GM18868 (cell line): Measurements from ENCODE around the gene LINC00305.

Source experiments
- ATAC-seq: cut with Tn5 transposase; IDR thresholded peaks from one replicate; pipeline ENCODE4 v1.9.1; 2021; ENCODE audit warnings: mild to moderate bottlenecking, moderate library complexity; ENCODE audit not compliant: unreplicated experiment

The LINC00305 gene

GRCh38 chr18:64116571-64117175 lies 32.2 kb downstream of the LINC00305 start:
- ATAC-seq, result no peak

- ATAC-seq, result no peak
Observed at GRCh38 chr18:64115881-64116280, 33.0 kb downstream of the LINC00305 start.

- no peak for ATAC-seq
Observed at GRCh38 chr18:64111950-64112349, 36.9 kb downstream of the LINC00305 start.

GRCh38 chr18:64110692-64111480 lies 38.0 kb downstream of the LINC00305 start:
- no peak for ATAC-seq

- no peak for ATAC-seq
Observed at GRCh38 chr18:64103986-64104385, 44.9 kb downstream of the LINC00305 start.

- peak; percentile 78 for ATAC-seq
Observed at GRCh38 chr18:64100116-64100922, 48.6 kb downstream of the LINC00305 start.

GRCh38 chr18:64099244-64099643 lies 49.6 kb downstream of the LINC00305 start:
- peak; percentile 58 for ATAC-seq

- ATAC-seq, result no peak
Observed at GRCh38 chr18:64097497-64097896, 51.4 kb downstream of the LINC00305 start.

GRCh38 chr18:64095056-64095455 lies 53.8 kb downstream of the LINC00305 start:
- no peak for ATAC-seq

GRCh38 chr18:64094210-64094609 lies 54.7 kb downstream of the LINC00305 start:
- no peak for ATAC-seq

GRCh38 chr18:64091526-64091925 lies 57.4 kb downstream of the LINC00305 start:
- peak; percentile 37 for ATAC-seq

GRCh38 chr18:64090876-64091275 lies 58.0 kb downstream of the LINC00305 start:
- ATAC-seq, result peak; percentile 83

GRCh38 chr18:64083916-64084315 lies 65.0 kb downstream of the LINC00305 start:
- ATAC-seq, result no peak

- ATAC-seq, result no peak
Observed at GRCh38 chr18:64082513-64082912, 66.4 kb downstream of the LINC00305 start.

GRCh38 chr18:64082054-64082453 lies 66.8 kb downstream of the LINC00305 start:
- no peak for ATAC-seq

- ATAC-seq, result no peak
Observed at GRCh38 chr18:64073971-64074370, 74.9 kb downstream of the LINC00305 start.

- no peak for ATAC-seq
Observed at GRCh38 chr18:64055019-64055418, 93.9 kb downstream of the LINC00305 start.

GRCh38 chr18:64053246-64053645 lies 95.6 kb downstream of the LINC00305 start:
- ATAC-seq, result no peak

- ATAC-seq, result no peak
Observed at GRCh38 chr18:64052772-64053171, 96.1 kb downstream of the LINC00305 start.

- no peak for ATAC-seq
Observed at GRCh38 chr18:64044616-64045015, 104.3 kb downstream of the LINC00305 start.

GRCh38 chr18:64042728-64043358 lies 106.0 kb downstream of the LINC00305 start:
- ATAC-seq, result no peak
